HG02763 (cell line): Measurements from ENCODE around the gene ATP11C.
"Not testable (repeated sequence)": the region's sequence is repeated elsewhere in the genome, so short reads cannot be mapped to it uniquely, and the experiment has no call there.

Experiments
- ATAC-seq: cut with Tn5 transposase; IDR thresholded peaks from one replicate; pipeline ENCODE4 v1.9.1; 2021; ENCODE audit warnings: mild to moderate bottlenecking, moderate library complexity; ENCODE audit not compliant: unreplicated experiment

ATP11C gene

DNA sequence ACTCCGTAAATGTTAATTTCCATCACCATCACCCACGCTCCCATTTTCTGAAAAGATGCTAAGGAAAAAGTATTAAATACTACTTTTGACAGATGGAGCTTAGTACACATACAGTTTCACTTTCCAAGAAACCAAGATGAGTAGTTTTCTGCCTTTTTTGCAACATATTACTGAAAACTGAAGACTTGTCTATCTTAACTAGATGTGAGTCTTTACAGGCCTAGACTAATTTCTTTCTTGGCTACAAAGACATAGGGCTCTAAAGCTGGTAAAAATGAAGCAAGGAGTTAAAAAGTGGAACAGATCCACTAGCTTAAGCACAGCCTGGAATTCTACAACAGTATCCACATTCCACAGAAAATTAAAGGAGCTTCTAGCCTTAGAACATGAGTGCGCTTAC lies 68.2 kb downstream of the ATP11C start:
- ATAC-seq, result no peak

GRCh38 chrX:139862208-139862607 lies 70.6 kb downstream of the ATP11C start:
- no peak for ATAC-seq

- ATAC-seq, result not testable (repeated sequence)
Observed at GRCh38 chrX:139856826-139857225, 76.0 kb downstream of the ATP11C start.

- no peak for ATAC-seq
Observed at GRCh38 chrX:139851730-139852129, 81.1 kb downstream of the ATP11C start.

DNA sequence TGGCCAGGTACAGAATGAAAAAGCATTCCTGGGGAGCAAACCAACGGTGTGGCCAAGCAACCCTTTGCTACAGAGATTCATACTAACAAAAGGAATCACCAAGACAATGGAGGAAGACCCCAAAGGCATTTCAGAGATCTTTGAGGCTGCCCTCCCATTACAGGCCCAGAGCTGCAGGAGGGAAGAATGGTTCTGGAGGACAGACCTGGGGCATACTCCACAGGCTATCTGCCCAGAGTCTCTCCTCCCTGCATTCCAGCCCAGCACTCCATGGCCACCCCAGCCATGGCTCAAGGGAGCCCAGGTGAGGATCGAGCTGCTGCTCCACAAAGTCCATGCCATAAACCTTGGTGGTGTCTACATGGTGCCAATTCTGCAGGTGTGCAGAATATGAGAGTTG lies 81.9 kb downstream of the ATP11C start:
- ATAC-seq, result no peak

- ATAC-seq, result no peak
Observed at GRCh38 chrX:139844884-139845283, 88.0 kb downstream of the ATP11C start.

DNA sequence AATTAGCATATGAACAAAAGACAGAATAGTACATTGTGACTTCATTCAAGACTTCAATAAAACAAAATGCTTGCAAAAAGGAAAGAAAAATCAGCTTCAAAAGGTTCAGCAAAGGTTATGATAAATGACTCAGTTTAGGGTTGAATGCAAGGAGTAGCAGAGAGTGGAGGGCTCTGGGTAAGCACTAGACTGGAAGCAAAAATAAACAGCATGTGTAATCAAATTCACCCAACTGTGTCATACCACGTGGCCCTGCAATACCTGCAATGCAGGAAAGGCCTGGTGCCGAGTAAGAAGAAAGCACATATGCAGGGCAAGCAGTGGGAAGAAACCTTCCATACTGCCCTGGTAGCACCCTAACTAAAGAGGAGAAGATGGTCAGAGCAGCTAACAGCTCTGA lies 88.7 kb downstream of the ATP11C start:
- ATAC-seq, result no peak

DNA sequence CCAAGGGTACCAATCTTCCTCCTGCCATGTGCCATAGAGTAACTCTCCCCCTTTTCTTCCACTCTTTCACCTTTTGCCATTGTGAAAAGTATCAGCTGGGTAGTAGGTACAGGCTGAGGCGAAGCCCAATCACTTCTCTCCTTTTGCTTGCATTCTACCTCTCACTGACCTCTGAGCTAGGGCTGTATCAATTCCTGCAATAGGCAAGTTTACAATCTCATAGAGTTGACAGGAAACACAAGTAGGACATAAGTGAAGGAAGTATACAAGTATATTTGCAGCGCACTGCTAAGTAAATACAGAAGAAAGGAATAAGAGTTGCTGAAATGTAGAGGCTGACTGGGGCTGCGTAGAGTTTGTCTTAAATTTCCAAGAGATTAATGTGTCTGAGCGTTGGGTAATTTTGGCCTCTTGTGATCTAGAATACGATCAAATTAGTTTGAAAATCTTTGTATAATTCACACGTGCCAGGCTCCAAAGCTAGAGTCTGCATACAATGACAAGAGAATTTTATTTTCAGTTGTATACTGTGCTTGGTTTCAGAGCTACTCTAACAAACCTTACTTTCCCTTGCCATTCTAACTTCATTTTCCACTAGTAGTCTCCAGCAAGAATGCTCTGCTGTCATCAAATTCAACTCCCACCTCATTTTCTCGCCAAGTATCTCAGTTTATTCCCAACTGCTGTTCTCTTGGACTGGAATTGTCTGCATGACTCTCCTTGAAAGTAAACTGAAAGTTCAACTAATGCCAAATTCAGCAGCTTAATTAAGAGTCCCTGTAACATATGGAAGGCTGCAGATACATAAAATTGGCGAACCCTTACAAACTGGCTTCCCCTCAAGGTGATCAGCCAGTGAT lies 90.3 kb downstream of the ATP11C start:
- ATAC-seq, result no peak

GRCh38 chrX:139836335-139836734 lies 96.5 kb downstream of the ATP11C start:
- not testable (repeated sequence) for ATAC-seq

GRCh38 chrX:139834879-139835278 lies 98.0 kb downstream of the ATP11C start:
- no peak for ATAC-seq

DNA sequence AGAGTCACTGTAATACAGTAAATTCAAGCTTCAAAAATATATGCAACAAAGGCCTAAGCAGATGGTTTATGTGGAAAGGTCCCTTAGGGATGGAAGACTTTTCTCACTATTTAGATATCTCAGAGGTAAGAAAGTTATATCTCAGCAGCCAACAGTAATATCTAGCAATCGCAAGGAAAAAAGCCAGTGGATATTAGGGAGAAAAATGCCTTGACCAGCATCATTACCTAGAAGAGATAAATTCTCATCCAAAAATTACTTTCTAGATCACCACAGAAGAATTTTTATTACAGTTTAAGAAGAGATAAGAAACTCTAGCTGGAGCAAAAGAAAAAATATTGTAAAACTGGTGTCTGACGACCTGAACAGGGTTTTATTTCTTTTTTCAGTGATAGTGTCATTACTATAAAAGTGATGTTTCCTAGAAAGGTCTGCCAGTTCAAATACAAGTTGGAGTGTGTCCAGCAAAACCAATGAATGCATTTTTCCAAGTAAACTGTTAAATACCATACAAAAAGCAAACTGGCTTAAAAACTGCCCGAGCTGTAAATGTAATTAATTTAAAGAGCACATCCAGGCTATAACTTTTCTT lies 100.0 kb downstream of the ATP11C start:
- ATAC-seq, result no peak

GRCh38 chrX:139831675-139832456 lies 101.0 kb downstream of the ATP11C start:
- ATAC-seq, result peak; percentile 71

GRCh38 chrX:139831017-139831416 lies 101.8 kb downstream of the ATP11C start:
- no peak for ATAC-seq

DNA sequence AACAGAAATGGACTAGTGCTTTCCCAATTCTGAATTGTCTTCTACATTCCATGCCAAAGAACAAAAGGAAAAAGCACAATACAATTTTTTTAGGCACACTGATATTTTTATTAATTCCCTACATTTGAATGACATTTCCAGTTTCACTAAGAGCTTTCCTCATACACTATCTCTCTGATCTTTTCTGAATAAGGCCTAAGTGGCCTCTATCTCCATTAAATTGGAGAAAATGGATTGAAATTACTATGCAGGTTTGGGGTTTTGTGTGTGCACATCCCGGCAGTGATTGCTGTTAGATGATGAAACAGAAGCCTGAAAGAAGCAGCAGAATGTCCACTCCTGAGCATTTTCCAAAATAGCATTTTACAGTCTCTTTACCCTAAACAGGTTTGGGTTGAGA lies 104.0 kb downstream of the ATP11C start:
- ATAC-seq, result no peak

DNA sequence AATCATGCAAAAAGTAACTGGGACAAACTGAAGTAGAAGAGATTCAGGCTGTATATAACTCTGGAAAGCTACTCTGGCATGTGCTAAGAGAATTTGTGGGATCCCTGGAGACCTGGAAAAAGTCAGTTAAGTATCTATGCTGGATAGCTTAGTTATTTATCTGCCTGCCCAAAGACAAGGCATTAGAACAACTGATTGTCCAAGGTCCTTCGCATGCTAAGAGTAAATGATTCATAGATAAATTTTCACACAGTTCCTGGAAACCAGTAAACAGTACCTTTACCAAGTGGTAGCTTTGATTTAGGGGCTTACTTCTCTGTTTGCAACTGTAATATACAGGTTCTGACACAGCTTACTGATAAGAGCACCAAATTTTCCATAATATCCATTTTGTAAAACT lies 104.8 kb downstream of the ATP11C start:
- no peak for ATAC-seq

DNA sequence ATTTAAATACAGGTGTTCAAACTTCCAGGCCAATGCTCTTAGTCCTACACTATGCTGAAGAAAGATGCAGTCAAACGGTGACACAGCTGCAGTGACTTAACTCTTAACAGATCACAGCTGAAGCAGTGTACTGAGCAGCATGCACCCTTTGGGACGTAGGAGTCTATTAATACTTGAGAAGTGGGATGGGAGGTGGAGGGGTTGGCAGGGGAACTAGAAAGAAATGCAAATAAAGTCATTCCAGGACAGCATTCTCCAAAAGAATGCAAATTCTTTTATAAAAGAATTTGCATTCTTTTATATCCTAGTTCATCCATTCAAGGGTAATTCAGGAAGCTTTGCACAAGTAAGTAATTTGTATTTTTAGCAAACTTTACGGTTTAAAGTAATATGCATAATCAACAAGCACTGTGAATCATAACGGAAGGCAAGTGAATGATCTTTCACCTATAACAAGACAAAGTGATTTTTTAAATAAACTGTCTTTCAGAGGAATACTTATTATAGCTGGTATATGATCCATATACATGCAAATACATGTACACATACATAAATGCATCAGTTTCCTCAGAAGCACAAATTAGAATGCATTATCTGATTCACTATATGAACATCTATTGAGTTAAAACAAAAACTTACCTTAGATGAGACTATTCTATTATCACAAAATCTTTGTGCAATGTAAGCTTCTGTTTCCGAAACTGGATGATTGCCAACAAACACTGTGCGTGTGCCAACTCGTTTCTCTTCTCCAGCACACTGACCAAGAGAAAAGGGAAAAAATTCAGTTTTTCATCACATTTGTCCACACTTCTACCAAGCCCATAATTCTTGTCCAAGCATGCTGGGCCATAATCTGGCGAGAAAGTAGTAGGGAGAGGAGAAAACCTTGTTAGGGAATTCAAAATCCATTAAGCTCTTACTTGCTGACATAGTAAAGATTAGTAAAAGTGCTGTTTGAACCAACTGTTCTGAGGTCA lies 106.5 kb downstream of the ATP11C start:
- ATAC-seq, result no peak

GRCh38 chrX:139825618-139826017 lies 107.2 kb downstream of the ATP11C start:
- ATAC-seq, result no peak

DNA sequence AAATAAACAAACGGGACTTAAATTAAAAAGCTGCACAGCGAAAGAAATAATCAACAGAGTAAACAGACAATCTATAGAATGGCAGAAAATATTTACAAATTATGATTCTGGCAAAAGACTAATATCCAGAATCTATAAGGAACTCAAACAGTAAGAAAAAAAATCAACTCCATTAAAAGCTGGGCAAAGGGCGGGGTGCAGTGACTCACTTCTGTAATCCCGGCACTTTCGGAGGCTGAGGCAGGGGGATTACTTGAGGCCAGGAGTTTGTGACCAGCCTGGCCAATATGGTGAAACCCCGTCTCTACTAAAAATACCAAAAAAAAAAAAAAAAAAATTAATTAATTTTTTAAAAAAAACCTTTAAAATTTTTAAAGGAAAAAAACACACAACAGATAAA lies 109.0 kb downstream of the ATP11C start:
- ATAC-seq, result no peak

GRCh38 chrX:139820358-139820984 lies 112.4 kb downstream of the ATP11C start:
- no peak for ATAC-seq

DNA sequence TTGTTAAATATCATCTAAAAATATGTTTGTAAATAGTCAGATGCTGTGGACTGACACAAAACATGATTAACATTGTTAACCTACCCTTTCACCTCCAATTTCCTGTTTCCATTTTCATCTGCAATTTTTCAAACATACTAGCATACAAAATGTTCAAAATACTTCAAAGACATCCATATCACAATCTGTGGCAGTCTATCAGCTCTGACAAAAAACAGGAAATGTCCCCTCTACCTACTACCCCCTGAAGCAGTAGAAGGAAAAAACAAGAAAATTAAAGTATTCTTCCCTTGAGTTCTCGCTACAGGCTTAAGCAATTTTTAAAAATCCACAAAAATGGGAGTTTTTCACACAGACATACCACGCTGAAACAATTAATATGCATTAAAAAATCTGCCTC lies 116.6 kb downstream of the ATP11C start:
- no peak for ATAC-seq
